ENCODE results near the gene RHBG. TPM values are rescaled to one million over a fixed set of nuclear protein-coding genes. Genes with fewer than 3 reads are reported as not detected.

RHBG gene
- total and polyA plus RNA-seq, 4 donors: 0.25 to 6.4 (median 2.3) TPM

- Histone ChIP-seq H3K36me3 (ENCODE audit: control insufficient read depth in 4 of 4, insufficient read depth in 3 of 4, low read depth in 1 of 4, low read length in 3 of 4) (no peaks in the 10 kb centered on the region), H3K9ac (ENCODE audit: low read depth in 1 of 2, low read length in 2 of 2) (no peak overlapping the region), H3K27ac (ENCODE audit: low read depth in 1 of 2, low read length in 2 of 2) (no peak overlapping the region), H3K9me3 (ENCODE audit: control insufficient read depth in 4 of 4, low read length in 3 of 4) (no peaks in the 10 kb centered on the region), H3K27me3 (ENCODE audit: control insufficient read depth in 4 of 4, insufficient read depth in 4 of 4, low read length in 3 of 4) (no peaks in the 10 kb centered on the region), H3K4me3 (ENCODE audit: low read depth in 1 of 3, low read length in 3 of 3) (no peak overlapping the region), H3K4me1 (ENCODE audit: control insufficient read depth in 4 of 4, insufficient read depth in 4 of 4, low read length in 3 of 4) (peaks cover 0 to 2% (median 1%) of the 10 kb centered on the region in 4 donors)
- no peak for TF ChIP-seq JUND (IDR thresholded peaks at IDR 0.05)
- TF ChIP-seq TAF1 (conservative IDR thresholded peaks at IDR 0.05): no peak
- TF ChIP-seq RAD21 (IDR thresholded peaks at IDR 0.05): no peak
- no peak for TF ChIP-seq FOXA1 (IDR thresholded peaks at IDR 0.05)
- no peak for TF ChIP-seq HNF4G (IDR thresholded peaks at IDR 0.05)
- TF ChIP-seq YY1 (IDR thresholded peaks at IDR 0.05): no peak
- TF ChIP-seq MAX (IDR thresholded peaks at IDR 0.05): no peak
- no peak for TF ChIP-seq REST (IDR thresholded peaks at IDR 0.05)
- TF ChIP-seq NR2F2 (IDR thresholded peaks at IDR 0.05): no peak
- TF ChIP-seq ZBTB33 (IDR thresholded peaks at IDR 0.05): no peak
- TF ChIP-seq GABPA (IDR thresholded peaks at IDR 0.05 in 1 of 2, conservative IDR thresholded peaks at IDR 0.05 in 1 of 2): no peak
- no peak for TF ChIP-seq FOXA2 (IDR thresholded peaks at IDR 0.05)
- WGBS: 91% methylated on average over 2 of the region's 2 CpGs
- DNase-seq (ENCODE audit: low spot score): no peak
Observed at GRCh38 chr1:156357977-156358376, 11.0 kb upstream of the RHBG start.

GRCh38 chr1:156358641-156359040, 10.4 kb upstream of the RHBG start:
- no peaks in the 10 kb centered on the region for H3K36me3 ChIP-seq (ENCODE audit: control insufficient read depth in 4 of 4, insufficient read depth in 3 of 4, low read depth in 1 of 4, low read length in 3 of 4)
- H3K9ac ChIP-seq (ENCODE audit: low read depth in 1 of 2, low read length in 2 of 2): no peak overlapping the region
- no peak overlapping the region for H3K4me3 ChIP-seq (ENCODE audit: low read depth in 1 of 3, low read length in 3 of 3)
- WGBS: 98% methylated on average over 1 of the region's 1 CpG
- TF ChIP-seq REST (IDR thresholded peaks at IDR 0.05): no peak
- no peak for TF ChIP-seq RXRA (IDR thresholded peaks at IDR 0.05)
- no peak for TF ChIP-seq FOXA2 (IDR thresholded peaks at IDR 0.05)
- TF ChIP-seq TAF1 (conservative IDR thresholded peaks at IDR 0.05): no peak
- no peak for TF ChIP-seq EGR1 (IDR thresholded peaks at IDR 0.05; ENCODE audit: low read depth in 2 of 2)
- TF ChIP-seq YY1 (IDR thresholded peaks at IDR 0.05): no peak
- TF ChIP-seq ZBTB33 (IDR thresholded peaks at IDR 0.05): no peak
- TF ChIP-seq CTCF (IDR thresholded peaks at IDR 0.05; ENCODE audit: low read depth, low read length, missing input control): no peak
- no peak for TF ChIP-seq GABPA (IDR thresholded peaks at IDR 0.05 in 1 of 2, conservative IDR thresholded peaks at IDR 0.05 in 1 of 2)
- TF ChIP-seq HNF4A (conservative IDR thresholded peaks at IDR 0.05): no peak
- no peaks in the 10 kb centered on the region for H3K27me3 ChIP-seq (ENCODE audit: control insufficient read depth in 4 of 4, insufficient read depth in 4 of 4, low read length in 3 of 4)
- DNase-seq (ENCODE audit: low spot score): no peak
- no peaks in the 10 kb centered on the region for H3K9me3 ChIP-seq (ENCODE audit: control insufficient read depth in 4 of 4, low read length in 3 of 4)
- no peak overlapping the region for H3K27ac ChIP-seq (ENCODE audit: low read depth in 1 of 2, low read length in 2 of 2)
- peaks cover 0 to 2% (median 1%) of the 10 kb centered on the region in 4 donors for H3K4me1 ChIP-seq (ENCODE audit: control insufficient read depth in 4 of 4, insufficient read depth in 4 of 4, low read length in 3 of 4)
